Fibroblast of skin of left quadriceps (primary cell): ENCODE data around the gene GPR146.

Experiments
- DNase-seq, 2 experiments: peaks; one replicate each; pipeline ENCODE4 v3.0.0-alpha.2; 2013; ENCODE audit warnings: low read depth in 2 of 2

The GPR146 gene

DNA sequence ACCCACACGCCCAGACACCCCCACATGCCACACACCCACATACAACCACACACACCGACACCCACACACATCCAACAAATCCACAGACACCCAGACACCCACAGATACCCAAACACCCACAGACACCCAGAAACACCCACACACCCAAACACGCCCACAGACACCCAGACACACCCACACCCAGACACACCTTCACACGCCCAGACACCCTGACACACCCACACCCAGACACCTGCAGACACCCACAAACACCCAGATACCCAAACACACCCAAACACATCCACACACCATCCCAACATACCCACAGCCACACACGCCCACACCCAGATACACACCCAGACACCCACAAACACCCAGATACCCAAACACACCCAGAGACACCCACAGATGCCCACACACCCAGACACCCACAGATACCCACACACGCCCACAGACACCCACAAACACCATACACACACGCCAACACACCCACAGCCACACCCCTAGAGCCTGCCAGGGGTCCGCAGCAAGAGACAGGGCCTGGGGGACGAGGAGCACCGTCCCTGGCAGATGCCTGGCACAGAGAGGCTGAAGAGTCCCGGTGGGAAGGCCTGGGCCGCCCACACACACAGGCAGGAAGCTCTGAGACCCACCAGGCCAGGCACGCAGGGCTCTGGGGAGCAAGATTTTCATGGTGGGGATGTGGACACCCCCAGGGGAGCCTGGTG lies 32.9 kb upstream of the GPR146 start:
- no peak for DNase-seq

- DNase-seq = no peak
Measured at GRCh38 chr7:1012004-1012715, 32.2 kb upstream of the GPR146 start.

GRCh38 chr7:1012716-1013095 lies 31.6 kb upstream of the GPR146 start:
- DNase-seq = no peak

DNA sequence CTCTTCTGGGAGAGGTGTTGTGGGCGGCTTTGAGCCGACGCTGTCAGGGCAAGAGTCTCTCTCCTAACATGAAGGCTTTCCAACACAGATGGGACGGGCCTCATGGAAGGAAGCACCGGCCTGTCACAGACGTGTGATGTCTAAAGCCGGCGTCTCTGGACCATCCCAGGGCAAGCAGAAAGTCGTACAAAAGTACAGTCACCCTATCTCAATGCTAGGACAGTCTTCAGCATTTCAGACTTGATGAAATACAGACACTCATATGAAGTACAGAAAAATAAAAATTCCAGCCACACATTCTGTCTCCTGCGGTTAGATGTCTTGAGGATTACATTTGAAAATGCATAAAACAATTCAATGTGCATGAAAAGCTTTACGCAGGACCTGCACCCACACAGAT lies 30.8 kb upstream of the GPR146 start:
- DNase-seq = peak in 1 of 2 experiments; percentile 17

GRCh38 chr7:1014681-1015080 lies 29.7 kb upstream of the GPR146 start:
- no peak for DNase-seq

GRCh38 chr7:1015196-1016121 lies 28.9 kb upstream of the GPR146 start:
- DNase-seq = no peak

DNA sequence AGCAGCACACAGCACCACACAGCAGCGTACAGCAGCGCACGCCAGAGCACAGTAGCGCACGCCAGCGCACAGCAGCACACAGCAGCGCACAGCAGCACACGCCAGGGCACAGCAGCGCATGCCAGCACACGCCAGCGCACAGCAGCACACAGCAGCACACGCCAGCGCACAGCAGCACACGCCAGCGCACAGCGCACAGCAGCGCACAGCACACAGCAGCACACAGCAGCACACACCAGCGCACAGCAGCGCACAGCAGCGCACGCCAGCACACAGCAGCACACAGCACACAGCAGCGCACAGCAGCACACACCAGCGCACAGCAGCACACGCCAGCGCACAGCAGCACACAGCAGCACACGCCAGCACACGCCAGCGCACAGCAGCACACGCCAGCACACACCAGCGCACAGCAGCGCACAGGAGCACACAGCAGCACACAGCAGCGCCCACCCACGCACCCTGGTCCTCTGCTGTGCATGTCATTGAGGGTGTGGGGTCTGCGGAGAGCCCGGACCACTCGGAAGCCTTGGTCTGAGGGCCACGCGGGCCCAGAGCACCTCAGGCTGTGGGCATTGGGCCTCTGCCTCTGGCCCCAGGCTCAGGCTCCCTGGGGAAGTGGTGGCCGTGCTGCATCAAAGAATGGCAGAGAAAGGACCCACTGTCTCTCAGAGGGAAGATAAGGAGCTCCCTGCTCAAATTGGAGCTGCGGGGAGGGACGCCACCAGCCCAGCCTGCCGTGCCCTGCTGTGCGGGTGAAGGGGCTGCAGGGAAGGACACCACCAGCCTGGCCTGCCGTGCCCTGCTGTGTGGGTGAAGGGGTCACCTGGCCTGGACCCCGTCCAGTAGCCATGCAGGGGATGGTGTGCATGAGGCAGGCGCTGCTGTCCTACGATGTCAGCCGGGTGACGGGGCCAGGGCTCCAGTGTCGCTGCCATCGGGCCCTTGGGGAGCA lies 27.5 kb upstream of the GPR146 start:
- DNase-seq = no peak

- no peak for DNase-seq
Measured at GRCh38 chr7:1017586-1018333, 26.6 kb upstream of the GPR146 start.

GRCh38 chr7:1018334-1018695 lies 26.0 kb upstream of the GPR146 start:
- no peak for DNase-seq

DNA sequence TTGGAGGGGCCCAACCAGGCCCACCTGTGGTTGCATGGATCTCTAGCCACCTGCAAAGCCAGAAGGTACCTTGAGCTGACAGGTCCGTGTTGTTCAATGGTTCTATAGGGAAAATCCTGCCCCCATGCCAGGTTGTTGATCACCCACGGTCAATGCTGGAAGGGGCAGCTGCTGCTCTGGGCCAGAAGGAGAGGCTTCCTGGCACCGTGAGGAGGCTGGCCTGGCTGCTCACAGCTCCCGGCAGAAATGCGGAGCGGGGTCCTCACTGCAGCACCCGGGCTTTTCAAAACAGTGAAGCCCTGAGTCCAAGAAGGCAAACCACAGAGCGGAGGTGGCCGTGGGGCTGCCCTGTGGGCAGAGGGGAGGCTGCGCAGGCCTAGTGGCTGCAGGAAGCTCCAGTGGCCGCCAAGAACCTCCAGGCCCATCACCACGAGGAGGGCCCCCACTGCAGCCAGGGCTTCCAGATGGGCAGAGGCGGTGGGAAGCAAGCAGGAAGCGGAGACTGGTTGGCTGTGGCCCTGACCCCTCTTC lies 25.0 kb upstream of the GPR146 start:
- DNase-seq = no peak

GRCh38 chr7:1019789-1020610 lies 24.3 kb upstream of the GPR146 start:
- no peak for DNase-seq

GRCh38 chr7:1020849-1021251 lies 23.5 kb upstream of the GPR146 start:
- DNase-seq = no peak

DNA sequence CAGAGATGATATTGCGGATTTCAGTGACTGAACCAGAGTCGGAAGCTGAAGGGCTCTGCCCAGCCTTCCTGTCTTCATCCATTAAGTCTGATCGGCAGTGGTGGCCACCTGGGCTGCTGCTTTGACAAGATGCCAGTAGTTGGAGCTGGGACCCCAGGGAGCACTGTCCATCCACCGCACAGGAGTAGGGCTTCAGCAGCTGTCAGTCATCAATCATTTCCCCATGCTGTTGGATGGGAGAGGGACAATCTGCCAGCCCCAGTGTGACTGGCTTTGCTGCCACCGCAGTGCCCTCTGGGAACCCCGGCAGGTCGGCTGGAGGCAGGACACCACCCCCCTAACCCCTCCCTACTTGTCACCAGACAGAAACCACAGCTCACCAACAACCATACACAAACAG lies 23.0 kb upstream of the GPR146 start:
- DNase-seq = no peak

DNA sequence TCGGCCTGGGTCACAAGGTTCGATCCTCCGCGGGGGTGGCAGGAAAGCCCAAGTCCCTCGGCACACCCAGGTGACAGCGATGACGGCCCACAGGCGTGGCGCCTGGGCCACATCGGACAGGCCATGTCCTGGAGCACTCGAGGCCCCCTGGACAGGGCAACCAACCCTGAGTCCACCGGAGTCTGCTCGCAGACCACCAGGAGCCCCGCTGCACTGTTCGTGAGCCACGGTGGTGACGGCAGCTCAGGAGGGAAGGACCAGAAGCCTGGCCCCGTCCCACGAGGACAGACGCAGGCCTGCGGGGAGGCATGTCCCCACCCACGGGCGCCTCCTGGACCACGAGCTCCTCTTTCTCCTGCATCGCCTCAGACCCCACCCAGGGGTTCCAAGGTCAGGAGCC lies 22.4 kb upstream of the GPR146 start:
- DNase-seq = no peak

GRCh38 chr7:1022356-1022755 lies 22.0 kb upstream of the GPR146 start:
- DNase-seq = no peak

GRCh38 chr7:1022801-1023465 lies 21.4 kb upstream of the GPR146 start:
- DNase-seq = no peak

- no peak for DNase-seq
Measured at GRCh38 chr7:1024331-1024841, 20.0 kb upstream of the GPR146 start.

GRCh38 chr7:1024876-1025742 lies 19.2 kb upstream of the GPR146 start:
- no peak for DNase-seq
